OCI-LY1 (cell line): ENCODE data around the gene SHROOM1.

Source experiments
- EZH2 ChIP-seq: fragments of 200-600 bp; sonication (generic), shearing (Covaris generic); IDR thresholded peaks from 2 replicates; pipeline ENCODE4 v1.8.0; 2017; ENCODE audit warnings: borderline replicate concordance, mixed run types, mild to moderate bottlenecking, antibody characterized with exemption, low read length, moderate library complexity, mixed read lengths
- TF ChIP-seq, protein P1 (sequence below): fragments of 200-600 bp; sonication (generic), shearing (Covaris generic); IDR thresholded peaks from 2 replicates; pipeline ENCODE4 v1.5.1; 2017; ENCODE audit warnings: mild to moderate bottlenecking, antibody characterized with exemption, low read length, moderate library complexity, mixed read lengths

GRCh38 chr5:132810605-132811004 is 19.8 kb downstream of the SHROOM1 start:
- TF ChIP-seq, protein P1, sequence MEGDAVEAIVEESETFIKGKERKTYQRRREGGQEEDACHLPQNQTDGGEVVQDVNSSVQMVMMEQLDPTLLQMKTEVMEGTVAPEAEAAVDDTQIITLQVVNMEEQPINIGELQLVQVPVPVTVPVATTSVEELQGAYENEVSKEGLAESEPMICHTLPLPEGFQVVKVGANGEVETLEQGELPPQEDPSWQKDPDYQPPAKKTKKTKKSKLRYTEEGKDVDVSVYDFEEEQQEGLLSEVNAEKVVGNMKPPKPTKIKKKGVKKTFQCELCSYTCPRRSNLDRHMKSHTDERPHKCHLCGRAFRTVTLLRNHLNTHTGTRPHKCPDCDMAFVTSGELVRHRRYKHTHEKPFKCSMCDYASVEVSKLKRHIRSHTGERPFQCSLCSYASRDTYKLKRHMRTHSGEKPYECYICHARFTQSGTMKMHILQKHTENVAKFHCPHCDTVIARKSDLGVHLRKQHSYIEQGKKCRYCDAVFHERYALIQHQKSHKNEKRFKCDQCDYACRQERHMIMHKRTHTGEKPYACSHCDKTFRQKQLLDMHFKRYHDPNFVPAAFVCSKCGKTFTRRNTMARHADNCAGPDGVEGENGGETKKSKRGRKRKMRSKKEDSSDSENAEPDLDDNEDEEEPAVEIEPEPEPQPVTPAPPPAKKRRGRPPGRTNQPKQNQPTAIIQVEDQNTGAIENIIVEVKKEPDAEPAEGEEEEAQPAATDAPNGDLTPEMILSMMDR: no peak
- no peak for TF ChIP-seq EZH2
